K562 (cell line): ENCODE data around the gene KLHL25. TPM values are rescaled to one million over a fixed set of nuclear protein-coding genes. Genes with fewer than 3 reads are reported as not detected.

Source experiments
- BRD4 ChIP-seq: fragments of 200-600 bp; sonication (generic); IDR thresholded peaks from 2 replicates; pipeline ENCODE4 v1.6.1; 2017; ENCODE audit warnings: inconsistent platforms
- NFE2 ChIP-seq: IDR thresholded peaks from 2 replicates; pipeline ENCODE4 v1.6.1; 2014; ENCODE audit warnings: antibody characterized with exemption, low read depth
- ZKSCAN1 ChIP-seq: fragments of 150-350 bp; IDR thresholded peaks from 2 replicates; pipeline ENCODE4 v1.6.1; 2016; ENCODE audit warnings: low read depth, low read length
- ZKSCAN8 ChIP-seq: fragments of 200-800 bp; sonication (Bioruptor generic); IDR thresholded peaks from 2 replicates; pipeline ENCODE4 v1.6.1; 2016; ENCODE audit warnings: missing genetic modification characterization, missing compliant biosample characterization
- ZNF224 ChIP-seq: sonication (generic); formaldehyde crosslinking; IDR thresholded peaks from 2 replicates; pipeline ENCODE4 v1.8.0; 2022; ENCODE audit warnings: mild to moderate bottlenecking, missing genetic modification reagents
- polyA plus RNA-seq, 8 experiments: library from polyadenylated mRNA; depleted of rRNA in 4 of 8; stranded (reverse) in 5 of 8; unstranded in 3 of 8; fragments of >200 nt; fragmentation: Nextera tagmentation in 2 of 8; fragmentation: Illumina TruSeq in 1 of 8; extraction: Ambion mirVana in 2 of 8; extraction: Trizol in 1 of 8; gene quantifications; 2 replicates each; pipeline versions ENCODE4 v1.2.1 to v1.2.3, GENCODE V29; 2011 to 2014; ENCODE audit warnings: inconsistent platforms in 1 of 8, missing spikeins in 1 of 8
- total RNA-seq, 7 experiments: library from RNA; depleted of rRNA in 6 of 7; stranded (reverse); fragments of >200 nt in 6 of 7; fragmentation: Illumina TruSeq in 2 of 7; extraction: Trizol in 2 of 7; gene quantifications; 2 replicates each; pipeline versions ENCODE4 v1.2.1 to v1.2.3, GENCODE V29; 2011 to 2021; ENCODE audit warnings: low replicate concordance in 1 of 7
- TF ChIP-seq, protein P1 (sequence below): fragments of 250-450 bp; sonication (Bioruptor Pico); IDR thresholded peaks from 2 replicates; pipeline ENCODE4 v1.4.0; 2020
- TF ChIP-seq, protein P2 (sequence below): IDR thresholded peaks from 2 replicates; pipeline ENCODE4 v1.6.1; 2012; ENCODE audit warnings: low read depth, low read length, improper control_type of control experiment, borderline replicate concordance

Gene KLHL25
- total and polyA plus RNA-seq, 9 of the 15 experiments (the other 6 are each of a cell fraction or from before 2014, with no cell fraction given) = 0.04 to 0.14 (median 0.10) TPM; not detected in 3

DNA sequence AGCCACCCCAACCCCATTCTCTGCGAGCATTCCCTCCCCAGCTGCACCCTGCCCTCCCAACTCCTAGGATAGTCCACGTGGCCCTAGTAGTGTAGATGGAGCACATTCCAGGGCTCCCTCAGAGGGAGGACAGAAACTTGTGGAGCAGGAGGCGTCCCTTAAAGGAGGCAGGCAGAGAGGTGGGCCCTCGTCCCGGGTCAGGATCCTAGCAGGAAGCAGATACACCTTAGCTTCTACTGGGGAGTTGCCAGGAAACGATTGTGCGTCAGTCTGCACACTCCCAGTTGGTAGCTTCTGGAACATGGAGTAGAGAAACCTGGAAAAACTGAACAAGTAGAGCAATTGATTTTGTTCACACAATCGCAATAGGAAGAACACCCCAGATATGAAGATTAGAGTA lies 43.9 kb upstream of the KLHL25 start (continued):
- TF ChIP-seq, protein P1, sequence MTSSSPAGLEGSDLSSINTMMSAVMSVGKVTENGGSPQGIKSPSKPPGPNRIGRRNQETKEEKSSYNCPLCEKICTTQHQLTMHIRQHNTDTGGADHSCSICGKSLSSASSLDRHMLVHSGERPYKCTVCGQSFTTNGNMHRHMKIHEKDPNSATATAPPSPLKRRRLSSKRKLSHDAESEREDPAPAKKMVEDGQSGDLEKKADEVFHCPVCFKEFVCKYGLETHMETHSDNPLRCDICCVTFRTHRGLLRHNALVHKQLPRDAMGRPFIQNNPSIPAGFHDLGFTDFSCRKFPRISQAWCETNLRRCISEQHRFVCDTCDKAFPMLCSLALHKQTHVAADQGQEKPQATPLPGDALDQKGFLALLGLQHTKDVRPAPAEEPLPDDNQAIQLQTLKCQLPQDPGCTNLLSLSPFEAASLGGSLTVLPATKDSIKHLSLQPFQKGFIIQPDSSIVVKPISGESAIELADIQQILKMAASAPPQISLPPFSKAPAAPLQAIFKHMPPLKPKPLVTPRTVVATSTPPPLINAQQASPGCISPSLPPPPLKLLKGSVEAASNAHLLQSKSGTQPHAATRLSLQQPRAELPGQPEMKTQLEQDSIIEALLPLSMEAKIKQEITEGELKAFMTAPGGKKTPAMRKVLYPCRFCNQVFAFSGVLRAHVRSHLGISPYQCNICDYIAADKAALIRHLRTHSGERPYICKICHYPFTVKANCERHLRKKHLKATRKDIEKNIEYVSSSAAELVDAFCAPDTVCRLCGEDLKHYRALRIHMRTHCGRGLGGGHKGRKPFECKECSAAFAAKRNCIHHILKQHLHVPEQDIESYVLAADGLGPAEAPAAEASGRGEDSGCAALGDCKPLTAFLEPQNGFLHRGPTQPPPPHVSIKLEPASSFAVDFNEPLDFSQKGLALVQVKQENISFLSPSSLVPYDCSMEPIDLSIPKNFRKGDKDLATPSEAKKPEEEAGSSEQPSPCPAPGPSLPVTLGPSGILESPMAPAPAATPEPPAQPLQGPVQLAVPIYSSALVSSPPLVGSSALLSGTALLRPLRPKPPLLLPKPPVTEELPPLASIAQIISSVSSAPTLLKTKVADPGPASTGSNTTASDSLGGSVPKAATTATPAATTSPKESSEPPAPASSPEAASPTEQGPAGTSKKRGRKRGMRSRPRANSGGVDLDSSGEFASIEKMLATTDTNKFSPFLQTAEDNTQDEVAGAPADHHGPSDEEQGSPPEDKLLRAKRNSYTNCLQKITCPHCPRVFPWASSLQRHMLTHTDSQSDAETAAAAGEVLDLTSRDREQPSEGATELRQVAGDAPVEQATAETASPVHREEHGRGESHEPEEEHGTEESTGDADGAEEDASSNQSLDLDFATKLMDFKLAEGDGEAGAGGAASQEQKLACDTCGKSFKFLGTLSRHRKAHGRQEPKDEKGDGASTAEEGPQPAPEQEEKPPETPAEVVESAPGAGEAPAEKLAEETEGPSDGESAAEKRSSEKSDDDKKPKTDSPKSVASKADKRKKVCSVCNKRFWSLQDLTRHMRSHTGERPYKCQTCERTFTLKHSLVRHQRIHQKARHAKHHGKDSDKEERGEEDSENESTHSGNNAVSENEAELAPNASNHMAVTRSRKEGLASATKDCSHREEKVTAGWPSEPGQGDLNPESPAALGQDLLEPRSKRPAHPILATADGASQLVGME (CRISPR knock-in tag) = no peak
- TF ChIP-seq ZNF224 (CRISPR knock-in tag) (no peak), ZKSCAN8 (CRISPR knock-in tag) (no peak), NFE2 (no peak), BRD4 (no peak), ZKSCAN1 (no peak)
- TF ChIP-seq, protein P2, sequence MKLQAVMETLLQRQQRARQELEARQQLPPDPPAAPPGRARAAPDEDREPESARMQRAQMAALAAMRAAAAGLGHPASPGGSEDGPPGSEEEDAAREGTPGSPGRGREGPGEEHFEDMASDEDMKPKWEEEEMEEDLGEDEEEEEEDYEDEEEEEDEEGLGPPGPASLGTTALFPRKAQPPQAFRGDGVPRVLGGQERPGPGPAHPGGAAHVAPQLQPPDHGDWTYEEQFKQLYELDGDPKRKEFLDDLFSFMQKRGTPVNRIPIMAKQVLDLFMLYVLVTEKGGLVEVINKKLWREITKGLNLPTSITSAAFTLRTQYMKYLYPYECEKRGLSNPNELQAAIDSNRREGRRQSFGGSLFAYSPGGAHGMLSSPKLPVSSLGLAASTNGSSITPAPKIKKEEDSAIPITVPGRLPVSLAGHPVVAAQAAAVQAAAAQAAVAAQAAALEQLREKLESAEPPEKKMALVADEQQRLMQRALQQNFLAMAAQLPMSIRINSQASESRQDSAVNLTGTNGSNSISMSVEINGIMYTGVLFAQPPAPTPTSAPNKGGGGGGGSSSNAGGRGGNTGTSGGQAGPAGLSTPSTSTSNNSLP = no peak
